ENCODE data around the gene ZNF747. TPM values are rescaled to one million over a fixed set of nuclear protein-coding genes. Genes with fewer than 3 reads are reported as not detected.

ZNF747 gene
- polyA plus RNA-seq, 10 donors, result 5.7 to 7.6 (median 6.6) TPM

Other genes with a start within 250 kb of the ZNF747 start
- 10 to 100 TPM; 28.4 to 43.0 (median 33.1) TPM for gene CD2BP2, start 179.6 kb downstream of the ZNF747 start, polyA plus RNA-seq (ENCODE audit: insufficient read length in 10 of 10)
- gene TBC1D10B, start 164.4 kb downstream of the ZNF747 start, polyA plus RNA-seq (ENCODE audit: insufficient read length in 10 of 10), result 10 to 100 TPM; 26.6 to 33.6 (median 29.4) TPM
- gene MYL11, start 160.1 kb downstream of the ZNF747 start, polyA plus RNA-seq (ENCODE audit: insufficient read length in 10 of 10), result 1,000 to 10,000 TPM; 4,606 to 8,402 (median 7,909) TPM
- 1 to 10 TPM in 9 of 10 donors, under 1 TPM in 1; 0.94 to 9.0 (median 3.0) TPM for gene SEPTIN1, start 152.3 kb downstream of the ZNF747 start, polyA plus RNA-seq (ENCODE audit: insufficient read length in 10 of 10)
- gene ZNF48, start 139.4 kb downstream of the ZNF747 start, polyA plus RNA-seq (ENCODE audit: insufficient read length in 10 of 10), result 1 to 10 TPM; 4.8 to 8.4 (median 5.9) TPM
- gene ZNF771, start 127.3 kb downstream of the ZNF747 start, polyA plus RNA-seq (ENCODE audit: insufficient read length in 10 of 10), result 1 to 10 TPM; 3.0 to 7.0 (median 4.0) TPM
- 10 to 100 TPM; 22.9 to 38.5 (median 27.9) TPM for gene DCTPP1, start 104.8 kb downstream of the ZNF747 start, polyA plus RNA-seq (ENCODE audit: insufficient read length in 10 of 10)
- 10 to 100 TPM; 14.1 to 22.6 (median 15.9) TPM for gene SEPHS2, start 89.0 kb downstream of the ZNF747 start, polyA plus RNA-seq (ENCODE audit: insufficient read length in 10 of 10)
- gene ITGAL, start 62.1 kb downstream of the ZNF747 start, polyA plus RNA-seq (ENCODE audit: insufficient read length in 10 of 10), result 1 to 10 TPM; 1.5 to 8.7 (median 2.7) TPM
- gene ZNF768, start 8.3 kb downstream of the ZNF747 start, polyA plus RNA-seq (ENCODE audit: insufficient read length in 10 of 10), result 10 to 100 TPM; 22.7 to 31.9 (median 25.3) TPM
- gene ZNF764, start 23.5 kb upstream of the ZNF747 start, polyA plus RNA-seq (ENCODE audit: insufficient read length in 10 of 10), result 1 to 10 TPM; 5.6 to 8.5 (median 6.3) TPM
- 10 to 100 TPM in 1 of 10 donors, 1 to 10 TPM in 9; 5.9 to 10.1 (median 8.1) TPM for gene ZNF688, start 36.9 kb upstream of the ZNF747 start, polyA plus RNA-seq (ENCODE audit: insufficient read length in 10 of 10)
- gene ZNF785, start 50.8 kb upstream of the ZNF747 start, polyA plus RNA-seq (ENCODE audit: insufficient read length in 10 of 10), result 10 to 100 TPM in 8 of 10 donors, 1 to 10 TPM in 2; 8.2 to 16.8 (median 11.7) TPM
- gene ZNF689, start 75.5 kb upstream of the ZNF747 start, polyA plus RNA-seq (ENCODE audit: insufficient read length in 10 of 10), result 1 to 10 TPM; 6.4 to 8.8 (median 7.5) TPM
- gene PRR14, start 116.1 kb upstream of the ZNF747 start, polyA plus RNA-seq (ENCODE audit: insufficient read length in 10 of 10), result 10 to 100 TPM; 17.8 to 27.5 (median 22.2) TPM
- 10 to 100 TPM; 25.1 to 38.8 (median 35.1) TPM for gene FBRS, start 123.6 kb upstream of the ZNF747 start, polyA plus RNA-seq (ENCODE audit: insufficient read length in 10 of 10)
- 10 to 100 TPM; 19.8 to 25.7 (median 23.4) TPM for gene SRCAP, start 164.3 kb upstream of the ZNF747 start, polyA plus RNA-seq (ENCODE audit: insufficient read length in 10 of 10)
- gene PHKG2, start 213.6 kb upstream of the ZNF747 start, polyA plus RNA-seq (ENCODE audit: insufficient read length in 10 of 10), result 10 to 100 TPM in 8 of 10 donors, 1 to 10 TPM in 2; 8.3 to 15.3 (median 11.9) TPM
- gene CFAP119, start 227.2 kb upstream of the ZNF747 start, polyA plus RNA-seq (ENCODE audit: insufficient read length in 10 of 10), result 1 to 10 TPM in 9 of 10 donors, under 1 TPM in 1; 0.42 to 2.0 (median 1.8) TPM
- 10 to 100 TPM; 46.0 to 66.6 (median 54.1) TPM for gene RNF40, start 227.5 kb upstream of the ZNF747 start, polyA plus RNA-seq (ENCODE audit: insufficient read length in 10 of 10)

All from muscle of back (tissue), 10 donors.